Stimulated activated CD4-positive, alpha-beta T cell treated with anti-CD3 and anti-CD28 coated beads, Interleukin-4, amount 100 ng/mL, for 48 hours (primary cell): Measurements from ENCODE around the gene MCOLN1.
A peak's percentile ranks its signal among the peaks of the same experiment; 100 is the strongest.

Experiments used
- DNase-seq, 2 donors: peaks; one replicate each; pipeline ENCODE4 v3.0.0-alpha.2; 2020; ENCODE audit warnings: low read depth in 2 of 2

MCOLN1 gene

DNA sequence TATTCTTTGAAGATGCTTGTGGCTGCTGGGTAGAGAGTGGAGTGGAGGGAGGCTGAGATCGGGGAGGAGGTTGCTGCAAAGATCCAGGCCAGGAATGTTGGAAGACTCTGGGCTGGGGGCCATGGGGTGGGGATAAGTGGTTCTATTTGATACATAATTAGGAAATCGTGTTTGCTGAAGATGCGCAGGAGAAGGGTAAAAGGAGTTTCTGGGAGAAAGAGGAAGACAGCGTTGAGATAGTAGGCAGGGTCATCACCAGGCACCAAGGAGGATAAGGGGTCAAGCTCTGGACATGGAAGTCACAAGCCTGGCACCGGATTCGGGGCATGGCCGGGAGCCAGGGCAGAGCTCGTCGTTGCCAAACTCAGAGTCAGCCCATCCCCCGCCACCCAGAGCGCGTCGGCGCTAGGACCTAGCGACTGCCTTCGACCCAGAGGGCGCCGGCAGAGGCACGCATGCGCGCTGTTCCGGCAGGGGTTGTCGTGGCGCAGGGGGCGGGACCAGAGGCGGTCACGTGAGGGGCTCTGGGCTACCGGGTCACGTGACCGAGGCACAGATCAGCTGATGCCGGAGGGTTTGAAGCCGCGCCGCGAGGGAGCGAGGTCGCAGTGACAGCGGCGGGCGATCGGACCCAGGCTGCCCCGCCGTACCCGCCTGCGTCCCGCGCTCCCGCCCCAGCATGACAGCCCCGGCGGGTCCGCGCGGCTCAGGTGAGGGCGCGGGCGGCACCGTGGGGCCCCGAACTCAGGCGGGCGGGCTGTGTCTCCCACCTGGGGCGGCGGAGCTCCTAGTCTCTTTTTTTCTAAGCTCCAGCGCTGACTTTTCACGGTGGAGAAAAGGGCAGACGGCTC is at the start of gene MCOLN1:
Gene MCOLN1, plus strand, starts transcription at position 553 of the 851 bp plus-strand sequence. Its CDS starts 127 bp downstream, at position 680.
- peak; percentile 99 to 100 for DNase-seq

DNA sequence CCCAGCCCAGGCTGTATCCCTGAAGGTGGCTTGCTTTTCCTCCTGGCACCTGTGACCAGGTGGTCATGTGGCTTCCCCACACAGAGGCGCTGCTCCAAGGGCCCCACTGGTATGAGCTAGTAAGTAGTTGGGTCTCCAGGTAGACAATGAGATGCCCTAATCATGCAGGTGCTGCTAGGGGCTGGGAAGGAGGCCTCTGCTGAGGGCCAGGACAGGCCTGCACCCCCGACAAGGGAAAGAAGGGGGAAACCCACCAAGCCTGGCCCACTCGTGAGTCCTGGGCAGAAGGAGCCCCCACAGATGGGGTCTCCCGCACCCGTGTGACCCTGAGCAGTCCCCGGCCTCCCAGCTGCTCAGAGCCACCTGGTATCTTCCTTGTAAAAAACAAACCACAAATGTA is 46.8 kb upstream of the MCOLN1 start:
- no peak for DNase-seq

DNA sequence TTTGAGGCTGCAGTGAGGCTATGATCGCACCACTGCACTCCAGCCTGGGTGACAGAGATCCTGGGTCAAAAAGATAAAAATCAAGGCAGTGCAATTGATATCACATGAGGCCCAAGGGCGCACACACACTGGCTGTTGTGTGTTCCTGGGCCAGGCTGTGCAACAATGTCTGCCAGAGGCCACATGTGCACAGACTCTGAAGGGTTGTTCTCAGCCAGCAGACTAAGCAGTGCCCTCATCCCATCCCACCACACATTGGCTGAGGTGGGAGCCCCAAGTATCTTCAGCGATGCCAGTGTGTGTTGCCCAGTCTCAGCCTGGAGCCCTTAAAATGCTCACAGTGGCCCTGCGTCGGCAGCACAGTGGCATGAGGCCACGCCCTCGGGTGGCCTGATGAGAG is 46.2 kb upstream of the MCOLN1 start:
- no peak for DNase-seq

DNA sequence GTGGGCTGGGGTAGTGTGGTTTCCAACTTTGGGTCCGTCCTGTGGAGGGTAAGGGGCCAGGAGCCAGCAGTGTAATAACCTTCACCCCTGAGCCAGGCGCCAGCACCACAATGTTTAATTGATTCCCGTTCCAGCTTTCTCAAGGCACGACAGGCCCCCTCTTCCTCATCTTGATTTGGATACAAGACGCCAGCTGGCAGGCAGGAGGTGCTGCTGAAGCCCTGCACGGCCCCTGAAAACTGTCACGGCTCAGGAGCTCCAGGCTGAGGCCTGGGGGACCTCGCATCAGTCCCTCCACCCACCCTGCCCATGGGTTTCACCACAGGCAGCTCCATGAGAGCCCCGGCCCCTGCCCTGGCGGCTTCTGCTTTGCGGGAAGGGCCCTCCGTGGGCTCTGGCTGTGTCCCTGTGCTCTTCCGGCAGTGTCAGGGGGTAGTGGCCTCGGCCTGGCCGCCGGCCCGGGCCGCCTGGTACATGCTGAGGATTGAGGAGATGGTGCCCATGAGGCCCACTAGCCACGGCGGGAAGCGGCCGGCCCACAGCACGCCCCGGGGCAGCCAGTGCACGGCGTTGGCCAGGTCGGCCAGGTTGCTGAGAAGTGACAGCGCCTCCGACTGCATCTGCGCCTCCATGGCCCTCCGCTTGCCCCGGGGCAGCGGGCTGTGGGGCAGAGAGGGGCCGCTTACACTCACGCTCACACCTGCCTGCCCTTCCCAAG is 45.5 kb upstream of the MCOLN1 start:
- DNase-seq = no peak

DNA sequence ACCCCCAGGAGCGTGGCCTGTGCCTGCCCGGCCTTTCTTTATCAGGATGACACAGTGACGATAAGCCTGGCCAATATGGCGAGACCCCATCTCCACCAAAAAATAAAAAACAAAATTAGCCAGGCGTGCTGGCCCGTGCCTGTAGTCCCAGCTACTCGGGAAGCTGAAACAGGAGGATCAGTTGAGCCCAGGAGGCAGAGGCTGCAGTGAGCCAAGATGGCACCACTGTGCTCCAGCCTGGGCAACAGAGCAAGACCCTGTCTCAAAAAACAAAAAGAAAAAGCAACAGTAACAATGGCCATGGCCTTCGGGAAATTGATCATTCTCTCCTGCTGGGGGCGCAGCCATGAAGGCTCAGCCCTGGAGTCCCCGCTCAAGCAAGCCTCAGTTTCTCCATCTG is 44.7 kb upstream of the MCOLN1 start:
- DNase-seq = no peak

DNA sequence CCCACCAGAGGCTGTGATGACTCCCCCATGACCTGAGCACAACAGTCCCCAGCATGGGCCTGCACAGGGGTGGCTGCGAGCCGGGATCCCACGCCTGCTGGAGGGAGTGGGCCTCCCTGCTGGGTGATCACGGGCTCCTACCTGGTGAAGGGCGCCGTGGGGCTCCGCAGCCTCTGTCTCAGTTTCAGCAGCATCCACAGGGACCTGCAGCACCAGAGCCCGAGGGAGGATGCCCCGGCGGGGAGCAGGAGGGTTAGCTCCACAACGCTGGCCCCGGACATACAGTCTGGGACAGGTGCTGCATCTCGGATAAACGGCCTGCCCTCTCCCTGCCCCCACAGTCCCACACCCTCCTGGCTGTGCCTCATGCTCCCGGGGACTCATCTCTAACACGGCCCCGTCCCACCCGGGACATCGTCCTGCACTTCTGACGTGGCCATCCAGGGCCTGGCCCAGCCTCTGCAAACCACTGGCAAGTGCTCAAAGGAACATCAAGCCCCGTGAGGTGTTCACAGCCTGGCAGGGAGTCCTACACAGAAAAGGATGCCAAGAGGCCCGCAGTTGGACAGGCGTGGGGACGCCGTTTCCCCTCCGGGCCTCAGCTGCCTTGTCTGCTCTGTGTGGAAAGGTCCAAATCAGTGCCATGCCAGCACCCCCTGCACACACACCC is 44.1 kb upstream of the MCOLN1 start:
- DNase-seq = no peak

DNA sequence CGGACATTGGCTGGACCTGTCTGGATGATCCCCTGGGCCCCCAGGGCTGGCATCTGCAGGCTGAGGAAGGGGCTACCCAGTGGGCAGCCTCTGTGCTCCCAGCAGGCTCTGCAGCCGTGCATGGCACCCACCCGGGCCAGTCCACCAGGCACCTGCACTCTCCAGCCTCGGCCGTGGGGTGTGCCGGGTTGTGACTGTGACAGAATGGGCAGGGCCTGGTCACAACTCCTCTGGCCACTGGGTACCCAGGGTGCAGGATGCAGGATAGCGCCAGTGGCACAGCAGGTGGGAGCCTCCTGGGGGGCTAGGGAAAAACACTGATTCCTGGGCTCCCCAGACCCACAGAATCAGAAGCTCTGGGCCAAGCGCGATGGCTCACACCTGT is 43.6 kb upstream of the MCOLN1 start:
- no peak for DNase-seq

DNA sequence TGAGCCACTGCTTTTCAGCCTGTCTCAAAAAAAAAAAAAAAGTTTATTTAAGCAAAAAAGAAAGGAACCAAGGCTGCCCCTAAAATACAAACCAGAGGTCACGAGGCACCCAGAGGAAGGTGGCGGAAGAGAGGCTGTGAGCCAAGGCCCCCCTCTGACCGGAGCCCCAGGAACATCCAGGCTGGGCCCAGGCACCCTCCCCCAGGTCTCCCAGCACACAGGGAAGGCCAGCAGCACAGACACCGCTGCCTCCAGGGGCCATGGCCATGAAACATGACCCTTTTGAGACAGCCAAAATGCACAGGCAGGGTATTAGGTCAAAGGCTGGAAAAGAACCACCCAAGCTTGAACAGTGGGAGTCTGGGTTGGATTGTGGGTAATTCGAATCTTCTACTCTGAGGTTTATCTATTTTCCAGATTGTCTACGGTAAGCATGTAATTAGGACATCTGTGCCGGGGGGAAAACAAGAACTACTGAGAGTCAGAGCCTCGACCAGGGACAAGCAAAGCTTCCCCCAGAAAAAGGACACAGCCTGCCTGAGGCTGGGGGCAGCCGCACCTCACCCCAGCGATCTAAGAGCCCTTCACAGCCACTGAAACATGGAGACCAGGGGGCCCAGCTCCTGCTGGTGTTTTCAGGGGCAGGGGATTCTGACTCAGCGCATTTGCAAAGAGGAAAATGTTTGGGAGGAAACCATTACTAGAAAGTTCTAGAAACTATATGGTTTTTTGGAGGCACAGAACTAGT is 42.0 kb upstream of the MCOLN1 start:
- no peak for DNase-seq

DNA sequence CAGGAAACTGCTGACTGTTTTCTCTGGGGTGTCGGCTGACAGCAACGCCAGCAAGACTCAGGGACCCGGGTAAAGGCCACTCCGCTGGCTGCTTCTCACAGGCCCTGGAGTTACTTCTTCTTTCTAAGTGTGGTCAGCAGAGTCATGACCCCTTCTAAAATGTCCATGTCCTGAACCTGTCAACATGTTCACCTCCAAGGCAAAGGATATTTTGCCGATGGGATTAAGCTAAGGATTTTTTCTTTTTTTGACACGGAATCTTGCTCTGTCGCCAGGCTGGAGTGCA is 41.5 kb upstream of the MCOLN1 start:
- DNase-seq = no peak

DNA sequence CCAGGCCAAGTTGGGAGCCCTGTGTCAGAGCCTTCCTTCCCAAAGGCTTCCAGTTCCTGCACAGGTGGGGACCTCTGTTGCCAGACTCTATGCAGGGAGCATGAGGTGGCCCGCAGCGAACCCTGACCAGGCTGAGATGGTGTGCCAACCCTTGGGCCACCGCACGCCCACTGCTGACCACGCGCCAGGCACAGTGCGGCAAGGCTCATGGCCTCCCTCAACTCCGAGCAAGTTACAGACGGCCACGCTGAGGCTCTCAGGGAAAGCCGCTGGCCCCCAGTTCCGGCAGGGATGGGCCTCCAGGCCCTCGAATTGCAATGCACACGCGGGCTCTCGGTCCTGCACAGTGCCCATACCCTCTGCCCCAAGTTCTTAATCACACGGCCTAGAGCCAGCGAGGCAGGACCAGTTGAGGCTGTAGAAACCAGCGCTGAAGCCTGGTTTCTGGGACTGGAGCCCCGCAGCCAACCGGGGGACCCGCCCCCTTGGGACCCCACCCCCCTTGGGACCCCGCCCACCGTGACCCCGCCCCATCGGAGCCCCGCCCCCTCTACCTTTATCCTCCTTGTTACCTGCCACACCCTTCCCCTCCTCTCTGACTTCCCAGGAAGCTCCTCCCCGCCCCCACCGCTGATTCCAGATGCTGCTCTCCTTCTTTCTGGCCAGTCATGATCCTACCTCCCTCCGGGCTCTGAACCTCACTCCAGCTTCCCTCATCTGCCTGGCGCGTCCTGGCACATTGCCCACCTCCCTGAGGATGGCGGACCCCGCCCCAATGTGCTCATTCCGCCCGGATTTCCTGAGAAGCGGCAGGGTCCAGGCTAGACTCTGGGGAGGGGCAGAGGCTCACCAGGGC is 39.6 kb upstream of the MCOLN1 start:
- no peak for DNase-seq

DNA sequence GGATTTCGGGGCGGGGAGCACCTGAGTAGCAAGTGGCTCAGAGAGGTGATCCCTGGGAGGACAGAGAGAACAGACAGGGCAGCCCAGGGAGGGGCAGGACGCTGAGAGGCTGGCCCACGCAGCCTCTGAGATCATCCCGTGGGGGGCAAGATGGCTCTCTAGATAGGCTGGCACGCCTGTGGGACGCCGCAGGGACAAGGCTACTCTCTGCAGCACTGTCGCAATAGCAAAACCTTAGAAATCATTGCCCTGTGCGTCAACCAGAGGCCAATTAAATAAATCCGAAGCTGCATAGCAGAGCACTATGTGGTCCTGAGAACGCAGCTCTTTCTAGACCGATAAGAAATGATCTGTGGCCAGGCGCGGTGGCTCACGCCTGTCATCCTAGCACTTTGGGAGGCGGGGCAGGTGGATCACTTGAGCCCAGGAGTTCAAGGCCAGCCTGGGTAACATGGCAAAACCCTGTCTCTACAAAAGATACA is 38.7 kb upstream of the MCOLN1 start:
- no peak for DNase-seq

DNA sequence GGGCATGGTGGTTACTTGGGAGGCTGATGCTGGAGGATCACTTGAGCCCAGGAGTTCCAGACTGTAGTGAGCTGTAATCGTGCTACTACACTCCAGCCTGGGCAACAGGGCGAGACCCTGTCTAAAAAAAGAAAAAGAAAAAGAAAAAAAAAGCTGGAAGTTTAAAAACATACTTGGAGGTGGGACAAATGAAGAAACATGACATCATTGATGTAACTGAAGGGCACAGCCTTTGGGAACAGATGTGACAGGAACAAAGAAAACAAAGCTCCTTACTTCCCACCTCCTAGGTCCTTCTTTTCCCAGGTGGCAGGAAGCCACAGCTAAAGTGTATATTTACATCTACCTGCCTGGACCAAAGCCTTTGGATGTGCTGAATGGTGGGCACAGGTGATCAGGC is 35.5 kb upstream of the MCOLN1 start:
- no peak for DNase-seq

DNA sequence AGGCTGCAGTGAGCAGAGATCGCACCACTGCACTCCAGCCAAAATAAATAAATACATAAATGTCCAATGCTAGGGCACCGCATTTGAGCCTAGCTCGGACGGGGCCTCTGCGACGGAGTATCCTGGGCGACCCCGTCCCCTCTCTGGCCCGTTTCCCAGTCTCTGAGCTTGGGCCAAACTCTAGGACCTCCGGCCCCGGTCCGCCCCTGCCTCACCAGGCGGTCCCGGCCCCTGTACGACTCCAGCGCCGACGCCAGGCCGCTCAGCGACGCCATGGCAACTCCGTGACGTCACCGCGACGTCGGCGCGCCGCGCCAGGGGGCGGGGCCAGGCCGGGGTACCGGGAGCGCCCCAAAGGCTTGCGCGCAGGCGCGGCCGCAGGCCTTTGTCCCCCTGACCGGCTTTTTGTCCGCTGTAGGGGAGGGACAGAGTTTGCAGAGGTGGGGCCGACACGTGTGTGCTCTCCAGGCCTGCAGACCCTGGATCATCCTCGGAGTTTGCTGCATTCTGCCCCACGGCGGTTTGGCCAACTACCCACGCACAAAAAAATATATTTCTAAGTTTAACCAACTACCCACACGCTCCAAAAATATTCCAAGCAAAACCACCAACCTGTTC is 33.6 kb upstream of the MCOLN1 start, which contains the start of gene PEX11G:
Gene PEX11G, minus strand, starts transcription at position 300 of the 618 bp plus-strand sequence. Its CDS starts 25 bp downstream, at position 275.
- DNase-seq = peak; percentile 83 to 91

DNA sequence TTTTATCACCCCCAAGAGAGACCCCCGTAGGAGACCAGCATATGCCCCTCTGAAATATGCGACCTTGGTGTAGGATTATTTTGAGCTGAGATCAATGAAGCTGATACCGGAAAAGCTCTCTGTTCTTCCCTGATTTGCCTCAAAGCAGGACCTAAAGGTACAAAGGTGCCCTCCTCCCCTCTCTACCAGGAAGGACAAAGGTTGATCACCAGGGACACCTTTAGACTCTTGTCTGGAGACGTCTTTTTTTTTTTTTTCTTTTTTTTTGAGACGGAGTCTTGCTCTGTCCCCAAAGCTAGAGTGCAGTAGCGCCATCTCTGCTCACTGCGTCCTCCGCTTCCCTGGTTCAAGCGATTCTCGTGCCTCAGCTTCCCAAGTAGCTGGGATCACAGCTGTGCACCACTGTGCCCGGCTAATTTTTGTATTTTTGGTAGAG is 32.8 kb upstream of the MCOLN1 start:
- no peak for DNase-seq

DNA sequence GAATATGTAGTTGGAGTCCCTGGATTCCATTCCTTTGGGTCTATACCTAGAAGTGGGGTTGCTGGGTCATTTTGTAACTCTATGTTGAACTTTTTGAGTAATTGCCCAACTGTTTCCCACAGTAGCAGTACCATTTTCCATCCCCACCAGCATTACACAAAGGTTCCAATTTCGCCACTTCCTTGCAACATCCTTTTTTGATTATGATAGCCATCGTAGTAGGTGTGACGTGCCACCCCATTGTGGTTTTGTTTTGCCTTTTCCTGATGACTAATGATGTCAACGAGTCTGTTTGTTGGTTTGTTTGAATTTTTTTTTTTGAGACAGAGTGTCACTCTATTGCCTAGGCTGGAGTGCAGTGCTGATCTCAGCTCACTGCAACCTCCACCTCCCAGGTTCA is 30.3 kb upstream of the MCOLN1 start:
- peak; percentile 42 to 54 for DNase-seq

DNA sequence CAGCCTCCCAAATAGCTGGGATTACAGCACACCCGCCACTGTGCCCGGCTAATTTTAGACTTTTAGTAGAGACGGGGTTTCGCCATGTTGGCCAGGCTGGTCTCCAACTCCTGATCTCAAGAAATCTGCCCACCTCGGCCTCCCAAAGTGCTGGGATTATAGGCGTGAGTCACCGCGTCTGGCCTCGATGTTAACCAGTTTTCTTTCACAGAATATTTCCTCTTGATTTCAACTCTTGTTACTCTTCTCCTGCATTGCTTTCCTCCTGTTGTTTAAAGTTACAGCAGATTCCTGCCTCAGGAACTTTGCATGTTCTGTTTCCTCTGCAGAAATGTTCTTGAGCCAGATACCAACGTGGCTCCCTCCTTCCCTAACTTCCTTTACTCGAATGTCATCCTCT is 29.9 kb upstream of the MCOLN1 start:
- DNase-seq = no peak

DNA sequence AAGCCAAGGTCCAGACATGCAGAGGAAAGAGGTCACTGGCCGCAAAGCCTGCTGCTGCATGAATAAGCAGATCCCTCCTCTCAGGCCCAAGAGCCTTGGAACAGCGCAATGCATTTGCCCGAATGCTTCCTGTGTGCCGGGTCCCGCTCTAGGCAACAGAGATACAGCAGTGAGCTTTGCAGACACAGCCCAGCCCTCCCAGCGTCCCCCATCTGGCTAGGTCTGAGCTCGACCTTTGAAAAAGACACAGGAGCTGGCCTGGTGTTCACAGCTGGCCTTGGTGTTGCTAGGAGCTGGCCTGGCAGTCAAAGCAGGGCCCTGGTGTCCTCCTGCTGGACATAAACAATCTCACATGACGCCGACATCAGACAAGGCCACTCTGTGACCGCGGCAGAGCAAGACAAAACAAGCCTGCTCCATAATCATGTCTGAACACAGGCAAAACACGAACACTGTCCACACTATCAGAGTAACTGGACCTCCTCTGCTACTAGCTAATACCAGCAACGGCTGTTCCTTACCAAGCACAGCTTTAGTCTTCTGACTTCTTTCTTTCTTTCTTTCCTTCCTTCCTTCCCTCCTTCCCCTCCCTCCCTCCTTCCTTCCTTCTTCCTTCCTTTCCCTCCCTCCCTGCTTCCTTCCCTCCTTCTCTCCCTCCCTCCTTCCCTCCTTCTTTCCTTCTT is 27.9 kb upstream of the MCOLN1 start:
- no peak for DNase-seq

DNA sequence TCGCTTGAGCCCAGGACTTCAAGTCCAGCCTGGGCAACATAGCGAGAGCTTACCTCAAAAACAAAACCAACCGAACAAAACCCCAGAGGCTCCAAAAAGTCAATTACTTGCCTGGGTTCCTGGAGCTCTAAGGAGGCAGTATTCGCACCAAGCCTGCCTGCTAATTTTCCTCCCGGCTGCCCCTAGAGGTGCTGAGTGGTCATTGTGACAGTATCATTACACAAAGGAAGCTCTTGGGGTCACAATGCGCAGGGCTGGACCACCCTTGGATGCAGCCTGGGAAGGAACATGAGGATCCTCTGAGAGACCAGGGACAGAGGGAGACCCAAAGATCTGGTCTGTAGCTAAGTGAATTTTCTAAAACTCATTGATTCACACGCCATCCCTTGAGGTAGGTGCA is 25.1 kb upstream of the MCOLN1 start:
- no peak for DNase-seq

DNA sequence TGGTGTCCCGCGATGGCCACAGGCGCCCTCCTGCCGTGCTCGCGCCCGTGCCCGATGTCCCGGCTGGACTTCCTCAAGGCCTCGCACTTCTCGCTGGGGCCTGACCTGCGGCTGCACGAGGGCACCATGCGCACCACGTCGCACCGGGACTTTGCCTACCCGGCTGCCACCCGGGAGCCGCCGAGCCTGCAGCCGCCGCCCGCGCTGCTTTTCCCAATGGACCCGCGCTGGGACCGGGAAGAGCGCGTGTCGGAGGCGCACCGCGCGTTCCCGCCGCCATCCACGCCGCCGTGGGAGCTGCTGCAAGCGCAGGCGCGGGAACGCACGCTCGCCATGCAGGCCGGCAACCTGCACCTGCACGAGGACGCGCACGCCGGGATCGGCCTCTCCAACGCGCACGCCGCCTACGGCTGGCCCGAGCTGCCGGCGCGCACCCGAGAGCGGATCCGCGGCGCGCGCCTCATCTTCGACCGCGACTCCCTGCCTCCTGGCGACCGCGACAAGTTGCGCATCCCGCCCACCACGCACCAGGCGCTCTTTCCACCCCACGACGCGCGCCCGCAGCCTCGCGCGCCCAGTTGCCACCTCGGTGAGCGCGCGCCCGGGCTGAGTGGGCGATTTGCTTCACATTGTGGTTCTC is 21.5 kb upstream of the MCOLN1 start:
- peak; percentile 60 to 61 for DNase-seq
